ENCODE measurements around the gene OR1J2. TPM values are rescaled to one million over a fixed set of nuclear protein-coding genes. Genes with fewer than 3 reads are reported as not detected.

The OR1J2 gene
- total RNA-seq: not detected in 2 replicates

DNA sequence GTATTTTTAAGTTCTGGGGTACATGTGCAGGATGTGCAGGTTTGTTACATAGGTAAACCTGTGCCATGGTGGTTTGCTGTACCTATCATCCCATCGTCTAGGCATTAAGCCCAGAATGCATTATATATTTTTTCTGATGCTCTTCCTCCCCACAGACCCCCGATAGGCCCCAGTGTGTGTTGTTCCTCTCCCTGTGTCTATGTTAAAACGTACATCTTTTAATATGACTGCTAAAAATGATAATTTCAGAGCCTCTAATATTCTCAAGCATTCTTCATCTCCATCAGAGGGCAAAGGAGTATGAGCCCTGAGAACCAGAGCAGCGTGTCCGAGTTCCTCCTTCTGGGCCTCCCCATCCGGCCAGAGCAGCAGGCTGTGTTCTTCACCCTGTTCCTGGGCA is at the start of gene OR1J2:
Gene OR1J2, plus strand, starts transcription at position 301 of the 400 bp plus-strand sequence. Its CDS starts 0 bp downstream, at position 301.

DNA sequence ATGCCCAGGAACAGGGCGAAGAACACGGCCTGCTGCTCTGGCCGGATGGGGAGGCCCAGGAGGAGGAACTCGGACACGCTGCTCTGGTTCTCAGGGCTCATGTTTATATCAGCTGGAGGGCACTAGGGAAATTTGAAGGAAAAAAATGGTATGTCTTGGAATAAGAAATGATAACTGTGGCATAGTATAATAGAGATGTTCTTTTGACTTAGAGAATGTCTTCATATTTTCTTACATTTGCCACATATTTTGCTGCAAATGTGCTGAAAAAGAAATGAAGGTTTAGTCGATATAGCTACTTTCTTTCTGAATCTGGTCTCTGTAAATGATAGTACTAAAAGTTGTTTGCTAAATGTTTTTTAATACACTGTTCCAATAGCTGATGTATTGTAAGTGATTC is 32.8 kb upstream of the OR1J2 start, which contains the start of gene OR1J1:
Gene OR1J1, minus strand, starts transcription at position 101 of the 400 bp plus-strand sequence. Its CDS starts 0 bp downstream, at position 101.

GRCh38 chr9:122518841-122519240 is 8.2 kb downstream of the OR1J2 start, which contains the start of gene OR1J4:
OR1J4 (plus strand) TSS chr9:122519141; CDS start chr9:122519141, 0 bp downstream.

DNA sequence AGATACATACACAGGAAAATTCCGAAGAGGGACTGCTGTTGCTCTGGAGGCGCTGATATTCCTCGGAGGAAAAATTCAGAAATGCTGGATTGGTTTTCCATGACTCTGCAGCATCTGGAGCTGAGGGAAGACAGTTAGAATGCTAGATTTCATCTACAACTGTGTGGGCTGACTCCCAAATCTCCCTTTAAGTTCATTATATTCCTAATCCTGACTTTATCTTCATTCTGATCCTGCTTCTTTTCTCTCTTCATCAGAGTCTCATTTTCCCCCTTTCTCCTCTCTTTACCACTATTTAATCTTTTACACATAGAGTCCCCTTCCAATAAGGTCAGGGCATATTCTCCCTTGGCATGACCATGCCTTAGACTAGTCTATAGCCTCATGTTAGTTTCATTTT is 16.6 kb downstream of the OR1J2 start, which contains the start of gene OR1N1:
Gene OR1N1, minus strand, starts transcription at position 101 of the 400 bp plus-strand sequence. Its CDS starts 0 bp downstream, at position 101.

DNA sequence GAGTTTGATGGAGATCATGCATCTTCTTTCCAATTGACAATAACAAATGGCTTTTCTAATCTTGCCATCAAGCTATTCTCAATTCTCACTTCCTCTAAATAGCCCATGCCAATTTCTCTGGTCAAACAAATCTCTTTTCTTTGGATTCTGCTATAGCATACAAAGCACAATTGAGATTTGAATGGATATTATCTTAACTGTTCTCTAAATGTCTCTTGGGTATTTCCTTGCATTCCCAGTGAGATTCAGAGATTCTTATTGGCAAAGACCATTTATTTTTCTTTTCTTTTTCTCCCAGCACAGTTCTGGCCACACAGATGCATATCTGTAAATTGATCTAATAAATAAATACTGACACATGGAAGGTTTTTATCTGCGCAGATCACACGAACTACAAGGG is 42.2 kb downstream of the OR1J2 start, which contains the start of gene OR1N2:
Gene OR1N2, plus strand, starts transcription at position 301 of the 400 bp plus-strand sequence. CDS start 100 bp downstream, outside the sequence.

Other genes with a start within 250 kb of the OR1J2 start
- 8.5 and 22.2 TPM in 2 replicates for gene RBM18, start 246.0 kb upstream of the OR1J2 start, total RNA-seq
- gene MRRF, start 245.9 kb upstream of the OR1J2 start, total RNA-seq: 32.7 and 34.3 TPM in 2 replicates
- gene PTGS1, start 139.8 kb upstream of the OR1J2 start, total RNA-seq: 36.8 and 61.8 TPM in 2 replicates
- not detected in 2 replicates for gene OR1J1, start 32.9 kb upstream of the OR1J2 start, total RNA-seq
- not detected in 2 replicates for gene OR1J4, start 8.3 kb downstream of the OR1J2 start, total RNA-seq
- not detected in 2 replicates for gene OR1N1, start 16.5 kb downstream of the OR1J2 start, total RNA-seq
- gene OR1N2, start 42.3 kb downstream of the OR1J2 start, total RNA-seq: not detected in 2 replicates
- not detected in 2 replicates for gene OR1L8, start 72.6 kb downstream of the OR1J2 start, total RNA-seq
- gene OR1Q1, start 103.9 kb downstream of the OR1J2 start, total RNA-seq: not detected in 2 replicates
- not detected in 2 replicates for gene OR1B1, start 146.8 kb downstream of the OR1J2 start, total RNA-seq
- not detected in 2 replicates for gene OR1L1, start 150.9 kb downstream of the OR1J2 start, total RNA-seq
- not detected in 2 replicates for gene OR1L3, start 164.3 kb downstream of the OR1J2 start, total RNA-seq
- not detected in 2 replicates for gene OR1L4, start 213.2 kb downstream of the OR1J2 start, total RNA-seq
- gene OR1L6, start 231.5 kb downstream of the OR1J2 start, total RNA-seq: not detected in 2 replicates